Type B pancreatic cell (in vitro differentiated cells): ENCODE data around the gene STK10. TPM values are rescaled to one million over a fixed set of nuclear protein-coding genes. Genes with fewer than 3 reads are reported as not detected.
"Not testable (repeated sequence)": the region's sequence is repeated elsewhere in the genome, so short reads cannot be mapped to it uniquely, and the experiment has no call there.

Experiments used
- DNase-seq: peaks from one replicate; pipeline ENCODE4 v3.0.0; 2021; ENCODE audit warnings: mixed read lengths; ENCODE audit not compliant: unreplicated experiment; ENCODE audit errors: extremely low spot score
- H3K27ac Mint-ChIP-seq: 2 replicates; pipeline ENCODE4 v1.8.0; 2021; ENCODE audit warnings: mild to moderate bottlenecking, mixed read lengths
- H3K27me3 Mint-ChIP-seq: 2 replicates; pipeline ENCODE4 v1.8.0; 2021; ENCODE audit warnings: mixed read lengths
- H3K36me3 Mint-ChIP-seq: 2 replicates; pipeline ENCODE4 v1.8.0; 2021; ENCODE audit warnings: mixed read lengths
- H3K4me1 Mint-ChIP-seq: one replicate; pipeline ENCODE4 v1.8.0; 2021; ENCODE audit warnings: mixed read lengths; ENCODE audit not compliant: unreplicated experiment
- H3K4me3 Mint-ChIP-seq: 2 replicates; pipeline ENCODE4 v1.8.0; 2021; ENCODE audit warnings: mild to moderate bottlenecking, mixed read lengths
- H3K9me3 Mint-ChIP-seq: 2 replicates; pipeline ENCODE4 v1.8.0; 2021; ENCODE audit warnings: mixed read lengths
- CTCF ChIP-seq: fragments of 200-600 bp; sonication (generic); conservative IDR thresholded peaks from 2 replicates; pipeline ENCODE4 v1.5.0; 2021; ENCODE audit warnings: antibody characterized with exemption, mild to moderate bottlenecking
- total RNA-seq: library from RNA; stranded (reverse); gene quantifications from 2 replicates; pipeline ENCODE4 v1.2.1, GENCODE V29; 2021; ENCODE audit warnings: low replicate concordance

STK10 gene
- total RNA-seq, 1 donor from 2014 or later: 15.2 TPM

- Mint-ChIP-seq H3K4me3 (no peak overlapping the region), H3K9me3 (no peaks in the 10 kb centered on the region), H3K27me3 (no peaks in the 10 kb centered on the region), H3K27ac (no peak overlapping the region), H3K4me1 (peaks cover 5% of the 10 kb centered on the region), H3K36me3 (no peaks in the 10 kb centered on the region)
- peak; percentile 55 for TF ChIP-seq CTCF
- no peak for DNase-seq
Measured at GRCh38 chr5:172162323-172162986, 25.6 kb downstream of the STK10 start.

- peak overlapping the region; percentile 29 for H3K4me3 Mint-ChIP-seq
- H3K27ac Mint-ChIP-seq: peak overlapping the region; percentile 83
- no peak for DNase-seq
- no peaks in the 10 kb centered on the region for H3K27me3 Mint-ChIP-seq
- H3K4me1 Mint-ChIP-seq: peaks cover 5% of the 10 kb centered on the region
- H3K36me3 Mint-ChIP-seq: peaks cover 4% of the 10 kb centered on the region
- TF ChIP-seq CTCF: no peak
- H3K9me3 Mint-ChIP-seq: no peaks in the 10 kb centered on the region
Measured at GRCh38 chr5:172160506-172160905, 27.5 kb downstream of the STK10 start.

GRCh38 chr5:172159016-172159415 lies 29.0 kb downstream of the STK10 start:
- Mint-ChIP-seq H3K4me1 (peaks cover 5% of the 10 kb centered on the region), H3K9me3 (no peaks in the 10 kb centered on the region), H3K4me3 (no peak overlapping the region), H3K27me3 (no peaks in the 10 kb centered on the region), H3K36me3 (peaks cover 13% of the 10 kb centered on the region), H3K27ac (no peak overlapping the region)
- no peak for DNase-seq
- TF ChIP-seq CTCF: no peak

GRCh38 chr5:172156541-172156994 lies 31.5 kb downstream of the STK10 start:
- Mint-ChIP-seq H3K36me3 (peaks cover 20% of the 10 kb centered on the region), H3K27me3 (no peaks in the 10 kb centered on the region), H3K4me1 (peaks cover 6% of the 10 kb centered on the region), H3K4me3 (no peak overlapping the region), H3K27ac (no peak overlapping the region), H3K9me3 (no peaks in the 10 kb centered on the region)
- no peak for TF ChIP-seq CTCF
- DNase-seq: no peak

GRCh38 chr5:172155101-172155500 lies 32.9 kb downstream of the STK10 start:
- not testable (repeated sequence) for H3K9me3 Mint-ChIP-seq, H3K27ac Mint-ChIP-seq, H3K4me1 Mint-ChIP-seq, DNase-seq, H3K4me3 Mint-ChIP-seq, H3K27me3 Mint-ChIP-seq
- peaks cover 20% of the 10 kb centered on the region for H3K36me3 Mint-ChIP-seq

GRCh38 chr5:172153695-172154094 lies 34.3 kb downstream of the STK10 start:
- H3K4me1 Mint-ChIP-seq: peaks cover 6% of the 10 kb centered on the region
- no peak overlapping the region for H3K4me3 Mint-ChIP-seq
- no peaks in the 10 kb centered on the region for H3K9me3 Mint-ChIP-seq
- H3K27ac Mint-ChIP-seq: no peak overlapping the region
- no peaks in the 10 kb centered on the region for H3K27me3 Mint-ChIP-seq
- peaks cover 20% of the 10 kb centered on the region for H3K36me3 Mint-ChIP-seq
- DNase-seq: no peak
- TF ChIP-seq CTCF: no peak
